Measurements from ENCODE around the gene UBE2V1. TPM values are rescaled to one million over a fixed set of nuclear protein-coding genes. Genes with fewer than 3 reads are reported as not detected.

The UBE2V1 gene
- total RNA-seq, 2 experiments from 2014 or later, result 124 to 137 TPM

Other genes starting within 250 kb of the UBE2V1 start
- 1 to 10 TPM; 6.6 to 7.3 TPM for gene SPATA2, start 197.6 kb downstream of the UBE2V1 start, total RNA-seq
- 10 to 100 TPM; 72.3 to 76.5 TPM for gene RNF114, start 176.8 kb downstream of the UBE2V1 start, total RNA-seq
- under 1 TPM in 1 of 2 experiments, not detected in 1; 0.31 TPM for gene SNAI1, start 130.2 kb downstream of the UBE2V1 start, total RNA-seq
- gene PEDS1, start 40.6 kb upstream of the UBE2V1 start, total RNA-seq, result 10 to 100 TPM; 10.4 to 11.2 TPM
- gene CEBPB, start 77.7 kb upstream of the UBE2V1 start, total RNA-seq, result 10 to 100 TPM; 38.5 to 38.6 TPM

Measured in activated naive CD4-positive, alpha-beta T cell treated with anti-CD3 and anti-CD28 coated beads for 36 hours (primary cell).